Body of pancreas (tissue), 4 donors: Measurements from ENCODE around the gene SCP2. TPM values are rescaled to one million over a fixed set of nuclear protein-coding genes. Genes with fewer than 3 reads are reported as not detected.
A peak's percentile ranks its signal among the peaks of the same experiment; 100 is the strongest.

Experiments used
- ATAC-seq: fragments of 150-250 bp; one replicate; pipeline ENCODE4 v1.9.1; 2016
- DNase-seq, 4 donors: peaks; one replicate each; pipeline ENCODE4 v3.0.0-alpha.2; 2019
- H3K27ac ChIP-seq, 4 donors: fragments of 200-600 bp; sonication (generic); 1 replicate in 3 of 4; 2 replicates in 1 of 4; pipeline versions ENCODE4 v1.5.1 to v1.6.1; 2016 to 2019; ENCODE audit warnings: mild to moderate bottlenecking in 1 of 4, mixed read lengths in 1 of 4, moderate library complexity in 1 of 4
- H3K27me3 ChIP-seq, 2 donors: fragments of 200-600 bp; sonication (generic); one replicate each; pipeline ENCODE4 v1.6.0; 2016; ENCODE audit warnings: mild to moderate bottlenecking in 1 of 2
- H3K36me3 ChIP-seq, 2 donors: fragments of 200-600 bp; sonication (generic); replicated peaks in 1 of 2; 2 replicates each; pipeline ENCODE4 v1.5.1; 2016; ENCODE audit warnings: low read depth in 2 of 2; ENCODE audit not compliant: insufficient read depth in 1 of 2
- H3K4me1 ChIP-seq: fragments of 200-600 bp; sonication (generic); one replicate; pipeline ENCODE4 v1.6.0; 2016
- H3K4me3 ChIP-seq, 2 donors: fragments of 200-600 bp; sonication (generic); 1 replicate in 1 of 2; 2 replicates in 1 of 2; pipeline ENCODE4 v1.5.1; 2016 to 2019
- H3K9me3 ChIP-seq, 3 donors: fragments of 200-600 bp; sonication (generic); 1 replicate in 2 of 3; 2 replicates in 1 of 3; pipeline ENCODE4 v1.5.1; 2016
- POLR2A ChIP-seq, 3 donors: fragments of 450-650 bp; IDR thresholded peaks; one replicate each; pipeline ENCODE4 v1.6.1; 2016; ENCODE audit warnings: antibody characterized with exemption in 3 of 3, mild to moderate bottlenecking in 2 of 3
- WGBS, 2 donors: methylation state at CpG; one replicate each; pipeline ENCODE4 v1.1.5; 2017; 5-methylcytosine and 5-hydroxymethylcytosine counted together
- intact Hi-C: fragments of 100-400 bp; cut with DNase I; formaldehyde crosslinking; loops from one replicate; pipeline ENCODE4 v1.15.1; 2023
- total RNA-seq, 2 donors: library from RNA; depleted of rRNA; stranded (reverse); fragments of >200 nt; gene quantifications; one replicate each; pipeline ENCODE4 v1.1.0, GENCODE V29; 2016
- TF ChIP-seq, protein P1 (sequence below), 7 experiments: fragments of 450-650 bp in 4 of 7; fragments of 200-600 bp in 3 of 7; sonication (generic) in 3 of 7; IDR thresholded peaks; one replicate each; pipeline ENCODE4 v1.5.1; 2016 to 2019; ENCODE audit warnings: antibody characterized with exemption in 7 of 7

SCP2 gene
- total RNA-seq, 2 donors from 2014 or later = 87.4 to 90.3 TPM

DNA sequence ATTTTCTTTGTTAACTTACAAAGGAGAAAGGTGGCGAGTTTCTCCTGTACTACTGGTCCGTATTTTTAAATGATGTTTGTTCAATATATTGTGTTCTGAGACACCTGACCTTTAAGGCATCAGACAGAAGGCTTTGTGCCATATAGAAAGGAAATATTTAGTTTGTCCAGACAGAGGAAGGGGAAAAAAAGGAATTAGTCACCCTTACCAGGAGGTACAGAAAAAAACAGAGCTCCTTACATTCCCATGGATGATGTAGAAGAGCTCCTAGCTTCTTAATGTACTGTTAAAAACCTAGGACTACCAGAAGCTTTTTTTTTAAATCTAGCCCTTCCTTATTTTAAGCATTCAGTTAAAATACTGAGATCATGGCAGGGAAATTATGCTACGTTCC is 122.5 kb downstream of the SCP2 start:
- Histone ChIP-seq H3K27ac (no peak overlapping the region), H3K4me1 (peaks cover 11% of the 10 kb centered on the region), H3K9me3 (no peaks in the 10 kb centered on the region), H3K4me3 (no peak overlapping the region), H3K27me3 (no peaks in the 10 kb centered on the region), H3K36me3 (peaks cover 0 to 8% of the 10 kb centered on the region in 2 donors)
- no peak for DNase-seq
- ATAC-seq = no peak
- no peak for TF ChIP-seq POLR2A (IDR thresholded peaks at IDR 0.05)
- TF ChIP-seq, protein P1, sequence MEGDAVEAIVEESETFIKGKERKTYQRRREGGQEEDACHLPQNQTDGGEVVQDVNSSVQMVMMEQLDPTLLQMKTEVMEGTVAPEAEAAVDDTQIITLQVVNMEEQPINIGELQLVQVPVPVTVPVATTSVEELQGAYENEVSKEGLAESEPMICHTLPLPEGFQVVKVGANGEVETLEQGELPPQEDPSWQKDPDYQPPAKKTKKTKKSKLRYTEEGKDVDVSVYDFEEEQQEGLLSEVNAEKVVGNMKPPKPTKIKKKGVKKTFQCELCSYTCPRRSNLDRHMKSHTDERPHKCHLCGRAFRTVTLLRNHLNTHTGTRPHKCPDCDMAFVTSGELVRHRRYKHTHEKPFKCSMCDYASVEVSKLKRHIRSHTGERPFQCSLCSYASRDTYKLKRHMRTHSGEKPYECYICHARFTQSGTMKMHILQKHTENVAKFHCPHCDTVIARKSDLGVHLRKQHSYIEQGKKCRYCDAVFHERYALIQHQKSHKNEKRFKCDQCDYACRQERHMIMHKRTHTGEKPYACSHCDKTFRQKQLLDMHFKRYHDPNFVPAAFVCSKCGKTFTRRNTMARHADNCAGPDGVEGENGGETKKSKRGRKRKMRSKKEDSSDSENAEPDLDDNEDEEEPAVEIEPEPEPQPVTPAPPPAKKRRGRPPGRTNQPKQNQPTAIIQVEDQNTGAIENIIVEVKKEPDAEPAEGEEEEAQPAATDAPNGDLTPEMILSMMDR (IDR thresholded peaks at IDR 0.05) = no peak
- intact Hi-C loops = no loop called here
- WGBS, 2 donors = 79 to 84% methylated on average over 3 of the region's 3 CpGs

DNA sequence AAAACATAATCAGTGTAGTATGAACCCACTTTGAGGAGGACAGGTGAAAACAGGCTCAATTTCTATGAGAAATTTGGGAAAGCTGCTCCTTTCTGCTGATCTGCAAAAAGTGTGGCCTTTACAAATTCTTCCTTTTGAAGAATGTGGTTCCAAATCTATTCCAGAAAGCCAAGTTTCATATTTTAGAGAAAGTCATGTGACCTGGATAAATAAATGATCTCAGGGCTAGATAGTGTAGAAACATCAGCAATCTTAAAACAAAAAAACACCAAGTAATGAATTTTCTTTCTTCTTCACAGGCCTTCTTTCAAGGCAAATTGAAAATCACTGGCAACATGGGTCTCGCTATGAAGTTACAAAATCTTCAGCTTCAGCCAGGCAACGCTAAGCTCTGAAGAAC is 123.2 kb downstream of the SCP2 start:
- no peaks in the 10 kb centered on the region for H3K27me3 ChIP-seq
- ATAC-seq (no peak), DNase-seq (no peak)
- no peaks in the 10 kb centered on the region for H3K9me3 ChIP-seq
- intact Hi-C loops = no loop called here
- H3K27ac ChIP-seq = no peak overlapping the region
- H3K4me3 ChIP-seq = no peak overlapping the region
- H3K36me3 ChIP-seq = peaks cover 0 to 8% of the 10 kb centered on the region in 2 donors
- H3K4me1 ChIP-seq = peaks cover 11% of the 10 kb centered on the region
- WGBS, 2 donors = 82 to 95% methylated on average over 2 of the region's 2 CpGs
- TF ChIP-seq, protein P1 (IDR thresholded peaks at IDR 0.05) = no peak
- TF ChIP-seq POLR2A (IDR thresholded peaks at IDR 0.05) = no peak

DNA sequence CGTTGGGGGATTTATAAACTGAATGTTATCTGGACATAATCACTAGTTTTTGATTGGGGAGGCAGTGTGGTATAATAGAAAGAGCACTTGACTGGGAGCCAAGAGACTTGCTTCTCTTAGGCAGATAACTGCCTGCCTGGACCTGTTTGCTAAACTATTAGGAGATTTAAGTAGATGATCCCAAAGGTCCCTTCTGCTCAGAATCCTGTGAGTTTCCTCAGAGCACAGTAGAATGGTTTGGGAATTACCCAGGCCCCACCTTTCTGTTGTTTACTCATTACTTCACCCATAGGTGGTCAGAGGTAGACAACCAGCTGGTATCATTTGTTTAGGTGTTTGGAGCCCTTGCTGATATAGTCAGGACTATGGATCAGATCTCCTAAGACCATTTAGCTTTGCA is 124.6 kb downstream of the SCP2 start:
- H3K4me3 ChIP-seq = no peak overlapping the region
- DNase-seq = no peak
- 24 to 34% methylated on average over 1 of the region's 1 CpG for WGBS, 2 donors
- H3K9me3 ChIP-seq = no peaks in the 10 kb centered on the region
- H3K27me3 ChIP-seq = no peaks in the 10 kb centered on the region
- no peak for ATAC-seq
- H3K4me1 ChIP-seq = peaks cover 7% of the 10 kb centered on the region
- intact Hi-C loops = no loop called here
- no peak for TF ChIP-seq POLR2A (IDR thresholded peaks at IDR 0.05)
- TF ChIP-seq, protein P1 (IDR thresholded peaks at IDR 0.05) = no peak
- no peak overlapping the region for H3K27ac ChIP-seq
- peaks cover 0 to 8% of the 10 kb centered on the region in 2 donors for H3K36me3 ChIP-seq

DNA sequence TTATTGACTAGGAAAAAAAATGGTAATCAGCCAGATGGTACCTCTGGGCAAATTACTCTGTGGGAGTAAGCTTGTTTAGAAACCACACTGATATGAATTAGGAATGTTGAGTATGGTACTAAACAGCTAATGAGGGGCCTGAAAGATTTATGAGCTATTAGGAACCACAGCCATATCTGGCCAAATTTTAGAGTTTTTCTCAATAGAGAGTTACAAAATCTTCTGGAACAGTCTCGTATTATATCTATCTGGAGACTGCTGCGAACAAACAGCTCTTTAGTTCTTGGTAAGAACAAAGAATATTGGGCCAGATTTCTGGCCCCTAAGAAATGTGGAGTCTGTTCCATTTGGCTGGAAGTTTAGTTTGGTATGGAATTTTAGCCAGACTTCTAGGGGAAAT is 130.1 kb downstream of the SCP2 start:
- ATAC-seq (no peak), DNase-seq (no peak)
- Histone ChIP-seq H3K4me3 (no peak overlapping the region), H3K27ac (no peak overlapping the region), H3K9me3 (no peaks in the 10 kb centered on the region), H3K36me3 (no peaks in the 10 kb centered on the region), H3K4me1 (peaks cover 9% of the 10 kb centered on the region), H3K27me3 (peaks cover 0 to 11% of the 10 kb centered on the region in 2 donors)
- intact Hi-C loops = no loop called here
- WGBS, 2 donors = 53 to 75% methylated on average over 2 of the region's 2 CpGs
- TF ChIP-seq, protein P1 (IDR thresholded peaks at IDR 0.05) = no peak
- TF ChIP-seq POLR2A (IDR thresholded peaks at IDR 0.05) = no peak

DNA sequence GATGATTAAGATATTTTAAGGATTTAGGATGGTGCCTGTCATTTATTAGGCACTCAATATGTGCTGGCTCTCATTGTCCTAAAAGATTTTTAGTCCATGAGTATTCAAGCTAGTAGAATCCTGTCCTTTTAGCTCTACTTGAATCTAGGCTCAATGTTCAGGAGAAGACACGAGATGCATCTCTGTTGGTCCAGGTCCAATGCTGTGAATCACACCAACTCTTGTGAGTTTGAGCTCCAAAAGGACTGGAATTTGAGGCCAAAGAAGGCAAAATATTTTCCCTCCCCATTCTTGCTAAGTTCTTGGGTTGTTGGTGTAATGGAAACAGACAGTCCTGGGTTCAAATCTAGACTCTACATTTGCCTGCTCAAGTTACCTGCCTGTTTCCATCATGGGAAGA is 133.5 kb downstream of the SCP2 start:
- no peak overlapping the region for H3K27ac ChIP-seq
- DNase-seq (peak in 1 of 4 donors; percentile 45), ATAC-seq (no peak)
- H3K27me3 ChIP-seq = peaks cover 0 to 21% of the 10 kb centered on the region in 2 donors
- H3K36me3 ChIP-seq = no peaks in the 10 kb centered on the region
- no peaks in the 10 kb centered on the region for H3K9me3 ChIP-seq
- peaks cover 18% of the 10 kb centered on the region for H3K4me1 ChIP-seq
- 75 to 86% methylated on average over 1 of the region's 1 CpG for WGBS, 2 donors
- TF ChIP-seq, protein P1 (IDR thresholded peaks at IDR 0.05) = no peak
- no peak for TF ChIP-seq POLR2A (IDR thresholded peaks at IDR 0.05)
- no peak overlapping the region for H3K4me3 ChIP-seq
- intact Hi-C loops = no loop called here
